Measurements from ENCODE around the gene ANTKMT.

Gene ANTKMT

DNA sequence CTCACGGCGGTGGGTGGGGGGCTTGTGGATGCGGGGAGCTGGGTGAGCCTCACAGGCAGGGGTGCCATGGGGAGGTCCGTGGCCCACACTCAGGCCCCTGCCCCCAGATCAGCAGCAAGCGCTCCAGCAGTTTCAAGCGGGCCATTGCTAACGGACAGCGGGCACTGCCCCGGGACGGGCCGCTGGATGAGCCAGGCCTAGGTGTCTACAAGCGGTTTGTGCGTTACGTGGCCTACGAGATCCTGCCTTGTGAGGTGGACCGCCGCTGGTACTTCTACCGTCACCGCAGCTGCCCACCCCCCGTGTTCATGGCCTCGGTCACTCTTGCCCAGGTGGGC is 44.4 kb upstream of the ANTKMT start:
- H3K4me2 ChIP-seq, result no peak overlapping the region
- no peak overlapping the region for H3K27ac ChIP-seq
- H3K4me1 ChIP-seq, result peaks cover 27% of the 10 kb centered on the region
- no peaks in the 10 kb centered on the region for H3K9me3 ChIP-seq
- H3K27me3 ChIP-seq, result peaks cover 16% of the 10 kb centered on the region
- no peak for TF ChIP-seq Cebpa-rat (IDR thresholded peaks at IDR 0.05)
- peaks cover 59% of the 10 kb centered on the region for H4K20me1 ChIP-seq
- H3K36me3 ChIP-seq, result peaks cover 35% of the 10 kb centered on the region
- H3K9ac ChIP-seq, result no peak overlapping the region
- H3K4me3 ChIP-seq, result no peak overlapping the region

DNA sequence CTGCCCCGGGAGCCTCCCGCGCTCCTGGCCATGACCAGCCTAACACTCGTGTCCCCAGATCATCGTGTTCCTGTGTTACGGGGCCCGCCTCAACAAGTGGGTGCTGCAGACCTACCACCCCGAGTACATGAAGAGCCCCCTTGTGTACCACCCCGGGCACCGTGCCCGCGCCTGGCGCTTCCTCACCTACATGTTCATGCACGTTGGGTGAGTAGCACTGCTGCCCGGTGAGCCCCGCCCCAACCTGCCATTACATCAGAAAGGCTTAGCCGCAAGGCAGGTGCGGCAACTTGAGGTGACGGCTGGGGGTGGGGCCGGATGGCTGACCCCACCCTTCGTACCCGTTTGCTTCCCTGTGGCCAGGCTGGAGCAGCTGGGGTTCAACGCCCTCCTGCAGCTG is 44.0 kb upstream of the ANTKMT start:
- H4K20me1 ChIP-seq, result peaks cover 62% of the 10 kb centered on the region
- no peak overlapping the region for H3K27ac ChIP-seq
- no peak overlapping the region for H3K9ac ChIP-seq
- no peaks in the 10 kb centered on the region for H3K9me3 ChIP-seq
- no peak overlapping the region for H3K4me2 ChIP-seq
- no peak for TF ChIP-seq Cebpa-rat (IDR thresholded peaks at IDR 0.05)
- no peak overlapping the region for H3K4me3 ChIP-seq
- H3K36me3 ChIP-seq, result peaks cover 35% of the 10 kb centered on the region
- H3K27me3 ChIP-seq, result peaks cover 16% of the 10 kb centered on the region
- peaks cover 31% of the 10 kb centered on the region for H3K4me1 ChIP-seq

DNA sequence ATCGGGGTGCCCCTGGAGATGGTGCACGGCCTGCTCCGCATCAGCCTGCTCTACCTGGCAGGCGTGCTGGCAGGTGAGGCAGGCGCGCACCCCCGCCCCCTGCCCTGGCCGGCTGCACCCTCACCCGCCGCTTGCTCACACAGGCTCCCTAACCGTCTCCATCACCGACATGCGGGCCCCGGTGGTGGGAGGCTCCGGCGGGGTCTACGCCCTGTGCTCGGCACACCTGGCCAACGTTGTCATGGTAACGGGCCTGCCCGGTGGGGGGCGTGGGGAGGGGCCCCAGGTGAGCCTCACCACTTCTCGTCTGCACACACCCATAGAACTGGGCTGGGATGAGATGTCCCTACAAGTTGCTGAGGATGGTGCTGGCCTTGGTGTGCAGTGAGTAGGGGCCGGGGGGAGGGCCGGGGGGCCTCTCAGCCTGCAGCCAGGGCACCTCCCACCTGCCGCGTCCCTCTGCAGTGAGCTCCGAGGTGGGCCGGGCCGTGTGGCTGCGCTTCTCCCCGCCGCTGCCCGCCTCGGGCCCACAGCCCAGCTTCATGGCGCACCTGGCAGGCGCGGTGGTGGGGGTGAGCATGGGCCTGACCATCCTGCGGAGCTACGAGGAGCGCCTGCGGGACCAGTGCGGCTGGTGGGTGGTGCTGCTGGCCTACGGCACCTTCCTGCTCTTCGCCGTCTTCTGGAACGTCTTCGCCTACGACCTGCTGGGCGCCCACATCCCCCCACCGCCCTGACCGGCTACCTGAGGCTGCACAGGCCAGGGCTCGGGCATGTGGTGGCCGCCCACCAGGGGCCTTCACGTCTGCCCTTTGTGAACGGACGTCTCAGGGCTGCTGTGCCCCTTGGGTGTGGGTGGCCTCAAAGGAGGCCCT is 43.4 kb upstream of the ANTKMT start:
- H3K9ac ChIP-seq, result no peak overlapping the region
- no peak overlapping the region for H3K4me2 ChIP-seq
- peaks cover 62% of the 10 kb centered on the region for H4K20me1 ChIP-seq
- H3K4me3 ChIP-seq, result no peak overlapping the region
- H3K4me1 ChIP-seq, result peaks cover 37% of the 10 kb centered on the region
- no peak overlapping the region for H3K27ac ChIP-seq
- peaks cover 16% of the 10 kb centered on the region for H3K27me3 ChIP-seq
- peaks cover 35% of the 10 kb centered on the region for H3K36me3 ChIP-seq
- no peak for TF ChIP-seq Cebpa-rat (IDR thresholded peaks at IDR 0.05)
- no peaks in the 10 kb centered on the region for H3K9me3 ChIP-seq

DNA sequence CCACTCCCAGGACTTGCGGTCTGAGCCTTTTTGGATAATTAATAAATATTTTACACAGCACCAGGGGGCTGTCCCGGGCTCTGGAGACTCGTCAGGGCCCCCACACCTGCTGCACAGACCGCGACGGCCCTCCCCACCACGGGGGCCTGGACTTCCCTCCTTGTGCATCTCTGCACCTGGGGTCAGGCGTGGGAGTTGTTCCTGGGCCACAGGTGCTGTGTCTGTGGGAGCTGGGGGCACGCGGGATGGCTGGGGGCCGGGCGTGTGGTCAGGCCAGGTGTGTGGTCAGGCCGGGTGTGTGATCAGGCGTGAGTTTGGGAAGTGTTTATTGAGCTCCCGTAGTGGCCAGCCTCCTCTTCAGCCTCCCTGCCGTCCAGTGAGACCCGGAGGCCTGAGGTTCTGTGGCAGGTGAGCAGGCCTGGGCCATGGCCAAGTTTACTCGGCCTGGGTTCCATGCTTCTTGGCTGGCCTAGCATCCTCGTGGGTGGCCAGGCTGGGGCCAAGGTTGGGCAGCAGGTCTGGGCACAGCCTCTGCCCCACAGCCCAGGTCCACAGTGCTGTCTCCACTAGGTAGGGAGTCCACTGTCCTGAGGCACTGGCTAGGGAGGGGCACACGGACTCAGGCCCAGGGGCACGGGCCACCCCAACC is 42.6 kb upstream of the ANTKMT start:
- Histone ChIP-seq H4K20me1 (peaks cover 62% of the 10 kb centered on the region), H3K9ac (no peak overlapping the region), H3K36me3 (peaks cover 35% of the 10 kb centered on the region), H3K4me3 (no peak overlapping the region), H3K27ac (no peak overlapping the region), H3K27me3 (peaks cover 16% of the 10 kb centered on the region), H3K9me3 (no peaks in the 10 kb centered on the region), H3K4me1 (peaks cover 45% of the 10 kb centered on the region), H3K4me2 (peak overlapping the region; percentile 94)
- TF ChIP-seq Cebpa-rat (IDR thresholded peaks at IDR 0.05), result no peak

DNA sequence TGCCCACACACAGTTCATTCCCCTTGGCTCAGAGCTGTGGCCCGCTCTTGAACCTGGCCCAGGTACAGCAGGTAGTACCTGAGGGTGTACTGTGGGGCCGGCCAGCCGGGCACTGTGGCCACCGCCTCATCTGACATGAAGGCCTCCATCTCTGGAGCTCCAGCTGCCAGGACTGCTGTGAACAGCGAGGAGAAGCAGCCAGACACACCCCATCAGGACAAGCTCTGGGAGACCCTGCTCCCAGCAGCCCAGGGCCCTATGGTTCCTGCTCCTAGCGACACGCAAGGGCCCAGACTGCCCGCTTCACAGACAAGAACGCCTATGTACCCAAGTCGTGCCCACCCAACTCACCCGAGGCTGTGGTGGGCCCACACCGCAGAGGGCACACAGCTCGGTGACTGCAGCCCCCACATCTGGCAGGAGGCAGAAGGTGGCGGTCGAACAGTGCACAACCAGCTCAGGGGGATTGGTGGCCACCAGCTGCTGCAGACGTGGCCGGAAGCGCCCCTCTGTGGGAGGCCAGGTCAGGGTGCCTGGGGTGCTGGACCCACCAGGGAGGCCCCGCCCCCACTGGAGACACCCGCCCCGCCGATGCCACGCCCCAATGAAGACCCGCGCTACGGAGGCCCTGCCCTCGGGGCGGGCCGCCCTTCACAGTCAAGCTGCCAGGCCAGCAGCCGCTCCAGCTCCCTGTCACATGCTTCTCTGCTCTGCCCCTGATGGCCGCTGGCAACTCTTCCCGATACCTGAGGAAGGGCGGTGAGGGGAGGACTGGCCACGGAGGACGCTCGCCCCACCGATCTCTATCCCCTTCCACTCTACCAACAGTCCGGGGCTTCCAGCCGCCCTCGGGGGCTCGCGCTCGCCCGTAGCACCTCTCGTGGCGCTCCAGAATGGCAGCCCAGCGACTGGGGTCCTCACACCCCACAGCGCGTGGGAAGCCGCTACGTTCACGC is 41.8 kb upstream of the ANTKMT start:
- peaks cover 50% of the 10 kb centered on the region for H3K4me1 ChIP-seq
- peaks cover 60% of the 10 kb centered on the region for H4K20me1 ChIP-seq
- peak overlapping the region; percentile 64 for H3K4me3 ChIP-seq
- H3K9ac ChIP-seq, result no peak overlapping the region
- no peaks in the 10 kb centered on the region for H3K9me3 ChIP-seq
- H3K36me3 ChIP-seq, result peaks cover 29% of the 10 kb centered on the region
- H3K27ac ChIP-seq, result 0 out of 2 replicates have a peak overlapping the region, but pooled peaks have one; percentile 44
- TF ChIP-seq Cebpa-rat (IDR thresholded peaks at IDR 0.05), result no peak
- peaks cover 16% of the 10 kb centered on the region for H3K27me3 ChIP-seq
- H3K4me2 ChIP-seq, result peak overlapping the region; percentile 94

DNA sequence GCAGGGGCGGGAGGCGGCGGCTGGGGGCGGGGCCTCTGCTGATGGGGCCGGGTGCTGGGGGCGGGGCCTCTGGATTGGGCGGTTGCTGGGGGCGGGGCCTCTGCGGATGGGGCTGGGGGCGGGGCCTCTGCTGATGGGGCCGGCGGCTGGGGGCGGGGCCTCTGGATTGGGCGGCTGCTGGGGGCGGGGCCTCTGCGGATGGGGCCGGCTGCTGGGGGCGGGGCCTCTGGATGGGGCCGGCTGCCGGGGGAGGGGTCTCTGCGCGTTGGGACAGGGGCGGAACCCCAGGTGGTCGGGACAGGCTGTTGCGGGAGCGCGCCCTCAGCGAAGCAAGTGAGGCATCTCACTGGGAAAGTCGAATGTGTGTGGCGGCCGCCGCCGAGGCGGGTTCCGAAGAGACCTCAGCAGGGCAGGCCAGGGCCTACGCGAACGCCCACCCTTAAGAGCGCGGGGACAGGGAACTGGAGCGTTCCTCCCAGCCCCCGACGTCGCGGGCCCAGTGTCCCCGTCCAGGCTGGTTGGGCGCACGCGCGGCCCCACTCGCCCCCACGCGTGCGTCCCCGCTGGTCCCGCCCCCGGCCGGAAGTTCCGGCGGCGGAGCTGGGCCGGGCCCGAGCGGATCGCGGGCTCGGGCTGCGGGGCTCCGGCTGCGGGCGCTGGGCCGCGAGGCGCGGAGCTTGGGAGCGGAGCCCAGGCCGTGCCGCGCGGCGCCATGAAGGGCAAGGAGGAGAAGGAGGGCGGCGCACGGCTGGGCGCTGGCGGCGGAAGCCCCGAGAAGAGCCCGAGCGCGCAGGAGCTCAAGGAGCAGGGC is 40.9 kb upstream of the ANTKMT start, which contains the start of gene STUB1:
Gene STUB1, plus strand, starts transcription at position 597 of the 811 bp plus-strand sequence. Its CDS starts 116 bp downstream, at position 713.
- H3K27me3 ChIP-seq, result peaks cover 8% of the 10 kb centered on the region
- H3K4me3 ChIP-seq, result peak within 1 kb of the TSS; percentile 96
- H4K20me1 ChIP-seq, result peaks cover 51% of the 10 kb centered on the region
- peak within 1 kb of the TSS; percentile 94 for H3K4me2 ChIP-seq
- H3K9me3 ChIP-seq, result no peaks in the 10 kb centered on the region
- H3K36me3 ChIP-seq, result peaks cover 25% of the 10 kb centered on the region
- H3K4me1 ChIP-seq, result peaks cover 48% of the 10 kb centered on the region
- no peak for TF ChIP-seq Cebpa-rat (IDR thresholded peaks at IDR 0.05)
- peak within 1 kb of the TSS; percentile 90 for H3K27ac ChIP-seq
- peak within 1 kb of the TSS; percentile 95 for H3K9ac ChIP-seq

DNA sequence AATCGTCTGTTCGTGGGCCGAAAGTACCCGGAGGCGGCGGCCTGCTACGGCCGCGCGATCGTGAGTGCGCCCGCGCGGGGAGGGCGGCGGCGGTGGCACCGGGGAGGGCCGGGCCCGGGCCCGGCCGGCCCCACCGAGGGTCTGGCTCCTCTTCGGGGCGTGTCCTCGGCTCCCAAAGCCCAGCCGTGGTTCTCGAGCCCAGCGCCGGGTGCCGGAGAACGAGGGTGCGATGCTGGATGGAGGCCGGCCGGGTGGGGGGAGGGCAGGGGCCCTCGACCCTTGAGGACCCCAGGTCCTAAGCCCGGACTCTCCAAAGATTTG is 40.4 kb upstream of the ANTKMT start:
- TF ChIP-seq Cebpa-rat (IDR thresholded peaks at IDR 0.05), result no peak

DNA sequence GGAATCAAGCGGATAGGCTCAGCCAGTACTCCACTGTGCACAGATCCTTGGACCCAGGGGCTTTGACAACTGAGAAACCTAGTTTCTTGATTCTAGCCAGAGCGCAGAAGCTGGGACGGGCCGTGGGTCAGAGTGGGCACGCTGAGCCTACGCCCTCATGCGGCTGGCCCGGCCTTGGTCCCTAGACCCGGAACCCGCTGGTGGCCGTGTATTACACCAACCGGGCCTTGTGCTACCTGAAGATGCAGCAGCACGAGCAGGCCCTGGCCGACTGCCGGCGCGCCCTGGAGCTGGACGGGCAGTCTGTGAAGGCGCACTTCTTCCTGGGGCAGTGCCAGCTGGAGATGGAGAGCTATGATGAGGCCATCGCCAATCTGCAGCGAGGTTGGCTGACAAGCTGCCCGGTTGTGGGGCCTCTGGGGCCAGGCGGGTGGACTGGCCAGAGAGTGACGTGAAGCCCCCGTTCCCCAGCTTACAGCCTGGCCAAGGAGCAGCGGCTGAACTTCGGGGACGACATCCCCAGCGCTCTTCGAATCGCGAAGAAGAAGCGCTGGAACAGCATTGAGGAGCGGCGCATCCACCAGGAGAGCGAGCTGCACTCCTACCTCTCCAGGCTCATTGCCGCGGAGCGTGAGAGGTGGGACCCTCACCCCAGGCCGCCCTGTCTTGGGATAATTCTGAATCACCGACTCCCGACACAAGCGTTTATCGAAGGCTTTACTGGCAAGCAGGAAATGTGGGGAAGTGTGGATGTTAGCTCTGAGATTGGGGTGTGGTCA is 39.8 kb upstream of the ANTKMT start:
- H3K27me3 ChIP-seq, result no peaks in the 10 kb centered on the region
- peaks cover 42% of the 10 kb centered on the region for H4K20me1 ChIP-seq
- H3K27ac ChIP-seq, result peak overlapping the region; percentile 90
- peak overlapping the region; percentile 87 for H3K4me2 ChIP-seq
- no peak for TF ChIP-seq Cebpa-rat (IDR thresholded peaks at IDR 0.05)
- H3K36me3 ChIP-seq, result peaks cover 31% of the 10 kb centered on the region
- peaks cover 48% of the 10 kb centered on the region for H3K4me1 ChIP-seq
- no peaks in the 10 kb centered on the region for H3K9me3 ChIP-seq
- peak overlapping the region; percentile 95 for H3K9ac ChIP-seq
- peak overlapping the region; percentile 96 for H3K4me3 ChIP-seq

More for the DNA sequence above, 40.4 kb upstream of the ANTKMT start:
- H3K36me3 ChIP-seq, result peaks cover 31% of the 10 kb centered on the region
- H3K27me3 ChIP-seq, result peaks cover 2% of the 10 kb centered on the region
- H3K9ac ChIP-seq, result peak overlapping the region; percentile 95
- H3K4me3 ChIP-seq, result peak overlapping the region; percentile 96
- peaks cover 45% of the 10 kb centered on the region for H4K20me1 ChIP-seq
- H3K4me1 ChIP-seq, result peaks cover 48% of the 10 kb centered on the region
- no peaks in the 10 kb centered on the region for H3K9me3 ChIP-seq
- peak overlapping the region; percentile 87 for H3K4me2 ChIP-seq
- H3K27ac ChIP-seq, result peak overlapping the region; percentile 90
